ENCODE measurements around the gene TRIM63.

TRIM63 gene

DNA sequence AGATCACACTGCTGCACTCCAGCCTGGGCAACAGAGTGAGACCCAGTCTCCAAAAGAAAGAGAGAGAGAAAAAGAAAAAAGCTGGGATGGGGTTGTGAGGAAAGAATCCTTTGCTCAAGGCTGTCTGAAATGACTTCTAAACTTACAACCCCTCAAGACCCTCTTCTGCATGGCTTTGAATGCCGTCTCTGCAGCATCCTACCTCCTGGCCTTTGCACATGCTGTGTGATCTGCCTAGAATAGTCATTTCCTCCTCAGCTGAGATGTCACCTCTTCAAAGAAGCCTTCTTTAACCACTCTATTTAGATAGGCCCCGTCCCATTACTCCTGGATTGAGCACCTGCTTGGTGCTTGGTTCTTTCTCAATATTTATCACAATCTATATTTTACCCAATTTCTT, 17.4 kb upstream of the TRIM63 start:
- no peak for DNase-seq (ENCODE audit: low read depth in 2 of 2)

DNA sequence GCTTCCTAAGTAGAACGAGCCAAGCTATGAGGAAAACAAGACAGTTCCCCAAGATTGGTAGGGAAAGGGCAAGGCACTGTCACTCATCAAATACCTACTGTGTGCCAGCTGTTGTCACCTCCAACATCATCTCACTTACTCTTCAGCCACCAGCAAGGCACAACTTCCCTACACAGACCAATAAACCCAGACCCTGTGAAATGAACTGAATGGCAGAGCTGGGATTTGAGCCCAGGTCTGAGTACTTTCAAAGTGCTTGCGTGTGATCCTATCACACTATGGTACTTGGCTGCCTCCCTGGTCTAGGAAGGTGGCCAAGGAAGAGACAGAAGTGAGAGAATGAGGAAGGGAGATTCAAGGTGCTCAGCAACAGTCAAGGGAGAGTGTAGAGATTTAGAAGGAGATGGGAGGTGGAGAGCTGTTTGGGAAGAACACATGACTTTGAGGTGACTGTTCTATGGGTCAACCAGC, 16.7 kb upstream of the TRIM63 start:
- DNase-seq (ENCODE audit: low read depth in 2 of 2): no peak

DNA sequence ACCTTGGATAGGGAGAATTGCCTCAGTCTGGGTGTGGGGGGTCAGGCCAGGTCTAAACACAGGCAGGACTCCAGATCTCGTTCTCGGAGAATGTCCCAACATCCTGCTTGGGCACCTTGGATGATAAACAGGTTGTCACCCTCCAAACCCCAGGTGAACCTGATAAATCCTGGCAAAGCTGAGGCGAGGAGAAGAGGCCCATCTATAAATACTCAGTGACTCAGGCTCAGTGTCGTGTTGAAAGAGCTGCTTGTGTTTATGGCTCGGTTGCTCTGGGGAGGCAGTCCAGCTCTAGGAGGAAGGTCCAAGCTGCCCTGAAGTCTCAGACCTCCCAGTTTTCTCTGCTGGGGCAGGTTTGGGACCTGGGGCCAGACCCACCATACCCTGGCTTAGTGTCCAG, 15.8 kb upstream of the TRIM63 start:
- DNase-seq (ENCODE audit: low read depth in 2 of 2): no peak

GRCh38 chr1:26082020-26082350, 14.6 kb upstream of the TRIM63 start:
- no peak for DNase-seq (ENCODE audit: low read depth in 2 of 2)

GRCh38 chr1:26081267-26082019, 14.0 kb upstream of the TRIM63 start:
- DNase-seq (ENCODE audit: low read depth in 2 of 2): no peak

GRCh38 chr1:26079960-26080814, 12.8 kb upstream of the TRIM63 start:
- no peak for DNase-seq (ENCODE audit: low read depth in 2 of 2)

GRCh38 chr1:26079178-26079563, 11.7 kb upstream of the TRIM63 start:
- DNase-seq (ENCODE audit: low read depth in 2 of 2): no peak

DNA sequence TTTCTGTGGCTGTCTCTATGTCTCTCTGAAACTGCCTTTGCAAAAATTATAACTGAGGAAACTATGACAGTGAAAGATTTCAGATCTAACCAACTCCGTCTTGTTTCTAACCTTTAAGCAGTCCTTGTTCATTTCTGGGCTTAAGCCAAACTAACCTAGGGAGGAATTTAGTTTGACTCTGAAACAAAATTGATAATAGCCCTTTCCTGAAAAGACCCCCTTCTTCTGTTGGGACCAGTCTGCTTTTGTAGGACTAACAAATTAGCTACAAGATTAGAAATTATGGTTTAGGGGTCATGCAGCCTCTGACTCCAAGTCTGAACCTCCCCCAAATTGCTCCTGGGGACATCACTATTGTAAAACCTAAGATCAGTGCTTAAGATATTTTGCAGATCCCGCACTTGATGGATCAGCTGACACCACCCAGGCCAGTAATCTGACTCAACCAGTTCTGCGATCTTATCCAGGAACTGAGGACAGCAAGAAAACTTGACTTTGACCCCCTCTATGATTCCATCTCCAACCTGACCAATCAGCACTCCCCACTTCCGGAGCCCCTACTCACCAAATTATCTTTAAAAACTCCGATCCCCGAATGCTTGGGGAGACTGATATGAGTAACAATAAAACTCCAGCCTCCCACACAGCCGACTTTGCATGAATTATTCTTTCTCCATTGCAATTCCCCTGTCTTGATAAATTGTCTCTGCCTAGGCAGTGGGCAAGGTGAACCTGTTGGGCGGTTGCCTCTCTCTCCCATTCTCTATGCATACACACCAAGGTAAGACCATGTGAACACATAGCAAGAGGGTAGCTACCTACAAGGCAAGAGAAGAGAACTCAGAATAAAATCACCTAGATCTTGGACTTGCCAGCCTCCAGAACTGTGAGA, 11.1 kb upstream of the TRIM63 start:
- DNase-seq (ENCODE audit: low read depth in 2 of 2): no peak

DNA sequence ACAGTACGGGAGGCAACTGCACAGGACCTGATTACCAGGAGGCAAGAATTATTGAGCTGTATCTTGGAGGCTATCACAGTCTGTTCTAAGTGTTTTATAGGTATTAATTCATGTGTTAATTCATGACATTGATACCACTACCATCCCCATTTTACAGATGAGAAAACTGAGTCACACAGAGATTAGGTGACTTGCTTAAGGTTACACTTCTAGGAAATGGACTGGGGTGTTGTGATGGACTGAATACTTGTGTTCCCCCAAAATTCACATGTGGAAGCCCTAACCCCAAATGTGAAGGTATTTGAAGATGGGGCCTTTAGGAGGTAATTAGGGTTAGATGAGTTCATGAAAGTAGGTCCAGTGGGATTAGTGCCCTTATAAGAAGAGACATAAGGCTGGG, 10.1 kb upstream of the TRIM63 start:
- no peak for DNase-seq (ENCODE audit: low read depth in 2 of 2)

DNA sequence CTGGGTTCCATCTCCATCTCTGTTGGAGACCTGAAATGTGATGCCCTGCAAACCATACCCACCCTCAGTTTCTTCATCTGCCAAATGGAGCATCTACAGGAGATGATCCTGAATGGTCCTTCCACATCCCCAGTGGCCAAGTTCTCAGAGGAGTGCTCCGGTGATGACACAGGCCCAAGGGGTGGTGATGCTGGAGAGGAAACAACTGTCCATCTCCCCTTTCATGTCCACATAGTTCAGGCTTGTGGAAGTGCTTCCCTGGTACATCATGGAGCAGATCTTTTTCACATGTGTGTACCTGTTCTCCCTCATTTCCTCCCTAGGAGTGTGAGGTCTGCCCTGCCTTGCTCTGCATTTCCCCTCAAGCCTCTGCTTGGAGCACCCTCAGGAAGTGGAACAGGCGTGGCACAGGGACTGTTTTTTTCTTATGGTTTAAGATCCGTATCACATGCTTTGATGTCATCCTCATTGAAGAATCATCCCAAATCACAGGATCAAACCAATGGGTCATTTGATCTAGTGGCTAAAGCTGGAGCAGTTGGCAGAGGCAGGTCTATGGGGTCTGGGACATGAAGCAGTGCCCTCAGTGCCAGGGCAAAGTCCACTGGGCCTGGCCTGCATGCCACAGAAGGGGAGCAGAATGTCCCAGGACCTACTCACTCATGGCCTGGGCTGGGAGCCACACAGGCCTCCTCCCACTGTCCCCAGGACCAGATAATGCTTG, 8.2 kb upstream of the TRIM63 start:
- DNase-seq (ENCODE audit: low read depth in 2 of 2): no peak

DNA sequence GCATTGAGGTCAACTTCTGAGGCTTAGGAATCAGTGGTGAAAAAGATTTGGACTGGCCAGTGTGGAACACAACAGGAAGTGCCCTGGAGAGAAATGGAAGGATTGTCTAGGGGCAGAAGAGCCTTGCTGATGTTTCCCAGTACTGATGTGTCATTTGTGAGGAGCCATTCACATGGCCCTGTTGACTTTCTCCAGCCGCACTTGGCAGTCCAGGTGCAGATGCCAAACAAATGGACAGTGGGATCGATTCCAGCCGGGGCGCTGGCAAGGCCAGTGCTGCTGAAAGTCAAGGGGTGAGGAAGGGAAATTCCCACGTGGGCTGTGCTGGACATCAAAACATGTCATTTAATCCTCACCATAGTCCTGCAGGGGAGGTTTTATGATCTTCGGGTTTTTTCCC, 4.9 kb upstream of the TRIM63 start:
- DNase-seq (ENCODE audit: low read depth in 2 of 2): no peak

GRCh38 chr1:26070963-26071342, 3.5 kb upstream of the TRIM63 start:
- DNase-seq (ENCODE audit: low read depth in 2 of 2): no peak

- DNase-seq (ENCODE audit: low read depth in 2 of 2): no peak
Observed at GRCh38 chr1:26070296-26070962, 3.0 kb upstream of the TRIM63 start.

DNA sequence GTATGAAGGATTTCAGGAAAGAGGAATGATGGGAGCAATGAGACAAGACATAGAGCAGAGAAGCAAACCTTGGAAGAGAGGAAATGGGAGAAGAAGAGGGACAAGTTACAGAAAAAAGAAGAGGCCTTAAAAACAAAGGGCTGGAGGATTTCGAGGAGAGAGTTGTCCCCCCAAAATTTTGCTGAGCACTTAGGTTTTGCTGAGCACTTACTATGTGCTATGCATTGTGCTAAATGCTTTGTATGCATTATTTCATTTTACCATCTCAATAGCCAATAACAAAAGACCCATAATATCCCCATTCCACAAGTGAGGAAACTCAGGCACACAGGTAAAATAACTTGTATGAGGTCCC, 2.5 kb upstream of the TRIM63 start:
- DNase-seq (ENCODE audit: low read depth in 2 of 2): no peak

- no peak for DNase-seq (ENCODE audit: low read depth in 2 of 2)
Observed at GRCh38 chr1:26066857-26067256, 573 bp downstream of the TRIM63 start.

DNA sequence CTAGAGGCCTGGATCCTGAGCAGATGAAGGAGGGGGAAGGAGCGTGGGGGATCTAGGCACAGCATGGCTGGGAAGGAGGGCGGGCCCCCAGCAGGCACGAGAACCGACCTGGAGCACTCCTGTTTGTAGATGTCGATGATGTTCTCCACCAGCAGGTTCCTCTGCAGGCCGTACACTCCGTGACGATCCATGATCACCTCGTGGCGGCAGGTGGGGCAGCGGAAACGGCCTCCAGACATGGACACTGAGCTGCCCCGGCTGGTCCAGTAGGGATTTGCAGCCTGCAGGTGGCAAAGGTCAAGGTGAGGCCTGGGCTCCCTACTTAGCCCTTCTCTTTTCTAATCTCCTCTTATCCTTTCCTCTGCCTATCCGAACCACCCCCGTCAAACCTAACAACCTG, 1.3 kb downstream of the TRIM63 start:
- no peak for DNase-seq (ENCODE audit: low read depth in 2 of 2)

DNA sequence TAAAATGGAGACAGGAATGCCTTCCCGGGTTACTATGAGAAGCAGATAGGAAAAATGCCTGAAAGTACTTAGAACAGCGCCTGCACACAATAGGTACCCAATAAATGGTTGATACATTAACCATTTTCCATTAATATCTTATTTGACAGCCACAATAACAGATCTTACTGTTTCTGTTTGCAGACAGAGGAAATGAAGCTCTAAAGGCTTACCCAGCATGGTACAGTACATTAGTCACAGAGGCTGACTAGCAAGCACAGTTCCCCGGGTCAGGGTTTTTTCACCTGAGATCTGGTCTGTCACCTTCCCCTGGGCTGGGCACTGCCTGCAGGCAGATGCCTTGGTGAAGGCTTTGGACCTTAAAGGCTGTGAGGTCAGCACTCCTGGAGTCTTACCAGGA, 2.9 kb downstream of the TRIM63 start:
- DNase-seq (ENCODE audit: low read depth in 2 of 2): no peak

DNA sequence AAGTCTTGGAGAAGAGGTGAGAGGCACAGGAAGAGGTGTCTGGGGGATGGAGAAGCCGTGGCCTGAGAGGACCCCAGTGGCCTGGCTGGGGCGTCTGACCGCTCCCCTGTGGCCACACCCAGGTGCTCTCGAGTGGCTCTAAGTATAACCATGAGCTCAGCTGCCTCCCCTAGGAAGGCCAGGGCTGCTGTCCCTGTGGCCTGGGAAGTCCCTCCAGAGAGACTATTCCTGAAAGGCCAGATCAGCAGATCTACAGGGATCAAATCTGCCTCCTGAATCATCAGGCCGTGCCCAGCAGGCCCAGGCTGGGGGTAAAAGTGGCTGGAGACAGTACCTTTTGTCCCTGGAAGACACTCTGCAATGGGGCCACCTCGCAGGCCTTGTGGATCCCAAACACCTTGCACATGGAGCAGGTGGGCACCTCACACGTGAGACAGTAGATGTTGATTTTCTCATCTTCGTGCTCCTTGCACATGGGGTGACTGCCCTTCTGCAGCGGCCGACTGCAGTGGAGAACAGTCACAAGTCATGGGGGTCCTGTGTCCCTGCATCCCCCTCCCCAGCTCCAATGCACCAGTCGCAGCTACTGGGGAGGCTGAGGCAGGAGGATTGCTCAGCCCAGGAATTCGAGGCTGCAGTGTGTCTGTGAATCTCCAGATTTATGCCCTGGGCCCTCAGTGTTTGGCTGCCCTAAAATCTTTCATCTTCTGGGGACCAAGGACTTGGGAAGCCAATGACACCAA, 6.4 kb downstream of the TRIM63 start:
- DNase-seq (ENCODE audit: low read depth in 2 of 2): no peak

- DNase-seq (ENCODE audit: low read depth in 2 of 2): no peak
Observed at GRCh38 chr1:26059906-26060305, 7.5 kb downstream of the TRIM63 start.

DNA sequence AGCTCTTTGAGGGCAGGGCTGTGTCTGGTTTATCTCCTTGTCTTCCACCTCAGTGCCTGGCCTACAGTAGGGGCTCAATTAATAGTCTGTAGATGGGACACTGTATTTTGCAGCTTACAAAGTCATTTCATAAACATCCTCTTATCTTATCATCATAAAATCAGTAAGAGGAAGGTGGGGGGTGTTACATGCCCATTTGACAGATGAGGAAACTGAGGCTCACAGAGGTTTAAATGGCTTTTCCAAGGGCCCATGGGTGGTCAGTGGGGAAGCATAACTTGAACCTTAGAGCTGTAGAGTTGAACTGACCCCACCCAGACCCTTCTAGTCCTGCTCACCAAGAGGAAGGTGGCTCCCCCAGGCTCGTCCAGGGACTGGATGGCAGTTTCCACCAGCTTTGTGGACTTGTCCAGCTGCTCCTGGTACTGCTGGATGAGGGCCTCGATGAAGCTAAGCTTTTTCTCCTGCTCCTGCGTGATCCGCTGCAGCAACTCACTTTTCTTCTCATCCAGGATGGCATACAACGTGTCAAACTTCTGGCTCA, 9.3 kb downstream of the TRIM63 start:
- no peak for DNase-seq (ENCODE audit: low read depth in 2 of 2)

Data from stimulated activated CD8-positive, alpha-beta memory T cell treated with anti-CD3 and anti-CD28 coated beads, Interleukin-2, amount 100 ng/mL, for 48 hours (primary cell).